Right atrium auricular region (tissue), 2 donors: ENCODE results near the gene EIF2D. TPM values are rescaled to one million over a fixed set of nuclear protein-coding genes. Genes with fewer than 3 reads are reported as not detected.

Experiments used
- DNase-seq: peaks from one replicate; pipeline ENCODE4 v3.0.0-alpha.2; 2019; ENCODE audit warnings: low spot score
- H3K27ac ChIP-seq, 2 donors: fragments of 200-600 bp; sonication (generic); 1 replicate in 1 of 2; 2 replicates in 1 of 2; pipeline ENCODE4 v1.5.1; 2016 to 2019
- H3K27me3 ChIP-seq, 2 donors: fragments of 200-600 bp; sonication (generic); one replicate each; pipeline versions ENCODE4 v1.5.1 to v1.6.0; 2017 to 2019
- H3K36me3 ChIP-seq: fragments of 200-600 bp; sonication (generic); one replicate; pipeline ENCODE4 v1.5.1; 2016
- H3K4me1 ChIP-seq, 2 donors: fragments of 200-600 bp; sonication (generic); one replicate each; pipeline versions ENCODE4 v1.5.1 to v1.6.0; 2017 to 2019
- H3K4me3 ChIP-seq, 2 donors: fragments of 200-600 bp; sonication (generic); 1 replicate in 1 of 2; 2 replicates in 1 of 2; pipeline ENCODE4 v1.5.1; 2017 to 2019; ENCODE audit warnings: mild to moderate bottlenecking in 1 of 2, moderate library complexity in 1 of 2
- H3K9me3 ChIP-seq, 2 donors: fragments of 200-600 bp; sonication (generic); one replicate each; pipeline ENCODE4 v1.5.1; 2019
- total RNA-seq, 2 donors: library from RNA; depleted of rRNA; stranded (reverse); fragments of >200 nt; gene quantifications; one replicate each; pipeline ENCODE4 v1.1.0, GENCODE V29; 2016
- TF ChIP-seq, protein P1 (sequence below), 2 donors: fragments of 200-600 bp; sonication (generic); IDR thresholded peaks; one replicate each; pipeline ENCODE4 v1.5.1; 2019; ENCODE audit warnings: antibody characterized with exemption in 2 of 2

EIF2D gene
- total RNA-seq, 2 donors from 2014 or later: 21.7 to 30.4 TPM

DNA sequence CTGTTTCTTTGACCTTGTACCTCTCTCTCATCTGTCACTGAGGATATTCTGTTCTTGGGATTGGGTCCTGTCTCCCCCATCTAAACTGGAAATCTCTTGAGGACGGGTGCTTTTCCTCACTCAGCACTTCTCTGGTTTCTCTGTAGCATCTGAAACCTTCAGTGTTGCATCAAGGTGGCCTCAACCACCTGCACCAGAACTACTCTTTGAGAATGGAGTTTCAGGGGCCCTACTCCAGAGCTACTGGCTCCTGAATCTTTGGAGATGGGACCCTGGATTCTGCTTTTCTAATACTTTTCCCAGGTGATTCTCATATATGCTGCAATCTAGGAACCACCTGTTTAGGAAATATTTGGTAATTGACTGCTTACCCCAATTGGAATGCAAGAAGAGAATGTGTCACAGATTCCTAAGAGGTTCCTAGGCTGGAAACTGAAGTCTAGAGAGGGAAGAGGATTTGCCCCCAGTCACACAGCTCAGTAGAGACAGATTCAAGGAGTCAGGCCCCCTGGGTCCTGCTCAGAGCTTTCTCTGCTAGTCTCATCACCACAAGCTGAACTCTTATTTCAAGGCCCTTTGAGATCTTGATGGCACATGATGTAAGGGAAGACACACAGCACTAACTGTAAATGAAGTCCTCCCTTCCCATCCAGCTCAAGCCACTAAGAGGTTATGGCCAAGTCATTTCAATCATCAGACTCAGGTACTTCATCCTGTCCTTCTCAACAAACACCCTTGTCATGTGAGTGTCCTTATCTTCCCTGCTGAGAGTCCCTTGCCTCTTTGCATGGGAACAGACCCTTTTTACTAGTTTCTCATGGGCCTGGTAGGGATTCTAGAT lies 48.7 kb downstream of the EIF2D start:
- Histone ChIP-seq H3K4me1 (peaks cover 0 to 38% of the 10 kb centered on the region in 2 donors), H3K9me3 (no peaks in the 10 kb centered on the region), H3K36me3 (peaks cover 5% of the 10 kb centered on the region), H3K4me3 (no peak overlapping the region), H3K27ac (no peak overlapping the region), H3K27me3 (no peaks in the 10 kb centered on the region)
- TF ChIP-seq, protein P1, sequence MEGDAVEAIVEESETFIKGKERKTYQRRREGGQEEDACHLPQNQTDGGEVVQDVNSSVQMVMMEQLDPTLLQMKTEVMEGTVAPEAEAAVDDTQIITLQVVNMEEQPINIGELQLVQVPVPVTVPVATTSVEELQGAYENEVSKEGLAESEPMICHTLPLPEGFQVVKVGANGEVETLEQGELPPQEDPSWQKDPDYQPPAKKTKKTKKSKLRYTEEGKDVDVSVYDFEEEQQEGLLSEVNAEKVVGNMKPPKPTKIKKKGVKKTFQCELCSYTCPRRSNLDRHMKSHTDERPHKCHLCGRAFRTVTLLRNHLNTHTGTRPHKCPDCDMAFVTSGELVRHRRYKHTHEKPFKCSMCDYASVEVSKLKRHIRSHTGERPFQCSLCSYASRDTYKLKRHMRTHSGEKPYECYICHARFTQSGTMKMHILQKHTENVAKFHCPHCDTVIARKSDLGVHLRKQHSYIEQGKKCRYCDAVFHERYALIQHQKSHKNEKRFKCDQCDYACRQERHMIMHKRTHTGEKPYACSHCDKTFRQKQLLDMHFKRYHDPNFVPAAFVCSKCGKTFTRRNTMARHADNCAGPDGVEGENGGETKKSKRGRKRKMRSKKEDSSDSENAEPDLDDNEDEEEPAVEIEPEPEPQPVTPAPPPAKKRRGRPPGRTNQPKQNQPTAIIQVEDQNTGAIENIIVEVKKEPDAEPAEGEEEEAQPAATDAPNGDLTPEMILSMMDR (IDR thresholded peaks at IDR 0.05): no peak
- no peak for DNase-seq

DNA sequence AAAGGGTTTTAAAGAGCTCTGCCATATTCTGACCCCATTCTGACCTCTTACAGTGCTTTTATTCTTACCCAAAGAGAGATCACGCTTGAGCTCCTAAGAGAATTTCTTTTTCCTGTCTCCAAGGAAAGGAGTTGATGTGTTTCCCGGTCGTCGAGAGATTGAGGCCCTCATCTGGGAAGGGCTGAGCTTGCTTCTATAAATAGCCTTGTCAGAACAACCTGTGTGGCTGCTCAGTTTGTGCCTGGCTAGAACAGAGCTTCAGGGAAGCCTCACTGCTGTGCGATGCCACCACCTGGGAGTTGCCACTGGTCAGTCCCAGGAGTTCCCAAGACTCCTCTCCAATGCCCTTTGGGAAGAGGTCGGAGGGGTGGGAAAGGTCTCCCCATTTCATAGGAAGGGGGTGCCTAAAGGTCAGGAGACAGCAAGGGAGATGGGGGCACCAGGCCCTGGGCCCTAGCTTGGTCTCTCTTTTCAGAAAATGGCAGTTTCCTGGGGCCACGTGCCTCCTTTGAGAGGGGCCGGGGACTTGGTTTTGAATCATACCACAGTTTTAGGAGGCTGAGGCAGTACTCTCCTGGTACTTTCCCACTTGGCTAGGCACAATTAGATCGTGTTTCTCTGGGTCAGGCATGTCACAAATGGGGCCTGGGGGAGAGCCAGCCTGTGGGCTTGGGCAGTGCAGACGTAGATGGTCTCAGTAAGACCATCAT lies 52.1 kb downstream of the EIF2D start:
- TF ChIP-seq, protein P1 (IDR thresholded peaks at IDR 0.05): no peak
- Histone ChIP-seq H3K9me3 (no peaks in the 10 kb centered on the region), H3K36me3 (peaks cover 5% of the 10 kb centered on the region), H3K27me3 (no peaks in the 10 kb centered on the region), H3K4me3 (no peak overlapping the region), H3K4me1 (peaks cover 0 to 68% of the 10 kb centered on the region in 2 donors), H3K27ac (peak overlapping the region; percentile 69 to 72)
- no peak for DNase-seq

DNA sequence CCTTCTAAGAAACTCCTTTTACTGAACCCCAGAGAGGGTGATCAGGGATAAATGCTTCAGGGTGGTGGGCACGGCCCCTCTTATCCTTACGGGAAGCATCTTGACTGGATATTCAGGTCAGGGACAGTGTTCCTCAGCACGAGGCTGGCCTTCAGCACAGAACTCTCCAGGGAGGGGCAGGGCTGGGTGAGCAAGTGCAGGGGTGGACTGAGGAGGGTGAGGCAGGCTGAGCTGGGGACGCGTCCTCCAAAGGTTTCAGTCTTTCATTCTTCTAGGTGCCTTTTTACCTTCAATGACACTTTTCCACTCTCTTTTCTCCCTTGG lies 52.6 kb downstream of the EIF2D start:
- DNase-seq: no peak
- Histone ChIP-seq H3K27me3 (no peaks in the 10 kb centered on the region), H3K4me1 (peaks cover 0 to 74% of the 10 kb centered on the region in 2 donors)

DNA sequence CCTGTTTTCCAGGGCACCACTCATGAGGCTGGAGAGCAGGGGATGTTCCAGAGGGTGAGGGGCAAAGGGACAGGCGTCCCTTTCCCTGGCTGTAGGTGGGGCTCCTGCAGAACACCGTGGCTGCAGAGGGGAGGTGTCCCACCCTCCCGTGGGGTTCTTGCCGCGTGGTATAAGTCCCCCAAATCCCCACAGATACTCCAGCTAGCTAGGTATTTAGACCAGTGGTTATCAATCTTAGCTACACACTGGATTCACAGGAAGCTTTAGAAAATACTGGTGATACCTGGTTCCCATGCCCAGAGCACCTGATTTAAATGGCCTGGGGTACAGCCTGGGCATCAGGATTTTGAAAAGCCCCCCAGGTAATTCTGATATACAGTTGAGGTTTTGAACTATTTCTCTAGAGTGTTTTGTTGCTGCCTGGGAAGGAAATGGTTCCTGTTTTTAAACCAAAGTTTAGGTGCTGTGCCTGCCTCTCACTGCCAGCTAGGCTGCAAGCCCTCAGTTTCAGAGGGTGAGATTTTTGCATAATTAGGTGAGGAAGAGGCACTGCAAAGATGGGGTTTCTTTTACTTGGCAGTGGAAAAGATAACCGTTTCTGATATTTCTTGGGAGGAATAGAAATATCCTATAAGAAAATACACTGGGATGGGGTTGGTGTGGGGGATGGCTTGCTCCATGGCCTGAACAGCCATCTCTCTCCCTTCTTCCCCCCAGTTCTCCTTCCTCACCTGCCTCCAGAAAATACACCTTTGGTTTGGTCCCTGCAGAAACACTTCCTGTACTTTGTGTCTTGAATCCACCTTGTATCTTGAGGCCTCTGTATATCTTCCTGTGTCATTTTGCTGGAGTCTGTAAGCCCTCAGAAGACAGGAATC lies 53.2 kb downstream of the EIF2D start:
- Histone ChIP-seq H3K36me3 (peaks cover 5% of the 10 kb centered on the region), H3K9me3 (no peaks in the 10 kb centered on the region), H3K27ac (peak overlapping the region; percentile 72 to 81), H3K4me1 (peaks cover 0 to 72% of the 10 kb centered on the region in 2 donors), H3K4me3 (no peak overlapping the region), H3K27me3 (no peaks in the 10 kb centered on the region)
- TF ChIP-seq, protein P1 (IDR thresholded peaks at IDR 0.05): no peak
- DNase-seq: no peak

More for the DNA sequence above, 52.6 kb downstream of the EIF2D start:
- TF ChIP-seq, protein P1 (IDR thresholded peaks at IDR 0.05): no peak
- Histone ChIP-seq H3K27ac (peak overlapping the region; percentile 69 to 72), H3K4me3 (no peak overlapping the region), H3K36me3 (peaks cover 5% of the 10 kb centered on the region), H3K9me3 (no peaks in the 10 kb centered on the region)

DNA sequence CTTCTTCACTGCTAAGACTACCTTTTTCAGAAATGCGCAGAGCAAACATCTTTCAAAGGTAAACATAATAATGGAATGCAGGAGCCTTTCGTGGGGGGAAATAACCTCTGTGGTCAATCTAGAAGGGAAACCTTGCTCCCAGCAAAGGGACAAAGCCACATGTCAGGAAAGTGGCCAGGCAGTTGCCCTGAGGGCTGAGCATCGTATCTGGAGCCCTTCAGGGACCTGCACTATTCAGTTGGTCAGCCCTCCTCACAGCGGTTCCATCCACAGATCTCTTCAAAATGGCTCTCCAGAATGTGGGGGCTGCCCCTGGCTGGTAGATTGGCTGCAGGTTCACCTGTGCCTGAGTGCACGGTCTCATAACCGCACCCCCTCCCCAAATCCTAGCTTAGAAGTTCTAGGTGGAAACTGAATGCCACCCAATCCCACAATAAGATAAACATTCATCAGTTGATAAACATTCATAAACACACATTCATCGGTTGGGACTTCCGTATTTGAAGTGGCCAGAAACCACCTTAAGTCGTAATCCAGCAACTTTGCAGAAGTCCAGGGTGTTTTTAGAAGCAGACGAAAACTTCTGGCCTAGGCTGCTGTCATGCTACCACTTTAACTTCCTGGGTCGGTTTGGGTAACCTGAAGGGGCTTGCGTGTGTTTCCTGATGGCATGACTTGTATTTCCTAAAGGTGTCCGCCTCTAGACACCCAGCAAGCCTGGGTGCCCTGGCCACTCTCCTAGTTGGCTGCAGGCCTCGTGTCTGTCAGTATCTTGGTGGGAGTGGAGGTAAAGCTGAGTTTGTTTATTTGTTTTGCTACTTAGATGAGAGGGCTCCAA lies 54.4 kb downstream of the EIF2D start:
- Histone ChIP-seq H3K9me3 (no peaks in the 10 kb centered on the region), H3K27ac (peak overlapping the region; percentile 72 to 81), H3K4me1 (peaks cover 0 to 62% of the 10 kb centered on the region in 2 donors), H3K4me3 (peak overlapping the region; percentile 42 to 65), H3K36me3 (peaks cover 5% of the 10 kb centered on the region), H3K27me3 (no peaks in the 10 kb centered on the region)
- no peak for DNase-seq
- TF ChIP-seq, protein P1 (IDR thresholded peaks at IDR 0.05): no peak
